ENCODE measurements around the gene MKLN1. TPM values are rescaled to one million over a fixed set of nuclear protein-coding genes. Genes with fewer than 3 reads are reported as not detected.

The MKLN1 gene
- total RNA-seq, 2 donors from 2014 or later = 25.1 to 29.3 TPM

DNA sequence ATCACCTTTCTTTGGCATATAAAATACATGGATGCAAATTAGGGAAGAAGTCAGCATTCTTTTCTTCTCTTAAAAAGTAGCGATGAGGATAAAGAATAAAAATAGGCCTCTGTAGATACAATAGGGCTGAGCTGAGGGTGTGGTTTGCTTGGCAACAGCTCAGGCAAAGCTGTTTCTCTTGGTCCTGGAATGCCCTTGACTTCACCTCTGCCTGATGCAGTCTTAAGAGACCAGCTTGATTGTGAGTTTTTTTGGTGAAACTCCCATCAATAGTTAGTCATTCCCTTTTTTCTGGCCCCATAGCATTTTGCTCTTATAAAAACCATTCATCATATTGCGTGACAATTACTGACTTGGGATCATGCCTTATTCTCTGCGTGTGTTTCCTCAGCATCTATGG lies 42.1 kb upstream of the MKLN1 start:
- Histone ChIP-seq H3K9me3 (no peaks in the 10 kb centered on the region), H3K4me3 (no peak overlapping the region), H3K36me3 (replicated peaks in 1 of 2; ENCODE audit: insufficient read depth in 1 of 2, low read depth in 2 of 2) (no peaks in the 10 kb centered on the region), H3K27ac (no peak overlapping the region), H3K4me1 (no peaks in the 10 kb centered on the region), H3K27me3 (no peaks in the 10 kb centered on the region)
- intact Hi-C loops (cut with DNase I) = no loop called here
- DNase-seq (no peak), ATAC-seq (no peak)
- TF ChIP-seq, protein P1, sequence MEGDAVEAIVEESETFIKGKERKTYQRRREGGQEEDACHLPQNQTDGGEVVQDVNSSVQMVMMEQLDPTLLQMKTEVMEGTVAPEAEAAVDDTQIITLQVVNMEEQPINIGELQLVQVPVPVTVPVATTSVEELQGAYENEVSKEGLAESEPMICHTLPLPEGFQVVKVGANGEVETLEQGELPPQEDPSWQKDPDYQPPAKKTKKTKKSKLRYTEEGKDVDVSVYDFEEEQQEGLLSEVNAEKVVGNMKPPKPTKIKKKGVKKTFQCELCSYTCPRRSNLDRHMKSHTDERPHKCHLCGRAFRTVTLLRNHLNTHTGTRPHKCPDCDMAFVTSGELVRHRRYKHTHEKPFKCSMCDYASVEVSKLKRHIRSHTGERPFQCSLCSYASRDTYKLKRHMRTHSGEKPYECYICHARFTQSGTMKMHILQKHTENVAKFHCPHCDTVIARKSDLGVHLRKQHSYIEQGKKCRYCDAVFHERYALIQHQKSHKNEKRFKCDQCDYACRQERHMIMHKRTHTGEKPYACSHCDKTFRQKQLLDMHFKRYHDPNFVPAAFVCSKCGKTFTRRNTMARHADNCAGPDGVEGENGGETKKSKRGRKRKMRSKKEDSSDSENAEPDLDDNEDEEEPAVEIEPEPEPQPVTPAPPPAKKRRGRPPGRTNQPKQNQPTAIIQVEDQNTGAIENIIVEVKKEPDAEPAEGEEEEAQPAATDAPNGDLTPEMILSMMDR (IDR thresholded peaks at IDR 0.05) = no peak
- TF ChIP-seq POLR2A (IDR thresholded peaks at IDR 0.05) = no peak
- 87 to 88% methylated on average over 3 of the region's 3 CpGs for WGBS, 2 donors

DNA sequence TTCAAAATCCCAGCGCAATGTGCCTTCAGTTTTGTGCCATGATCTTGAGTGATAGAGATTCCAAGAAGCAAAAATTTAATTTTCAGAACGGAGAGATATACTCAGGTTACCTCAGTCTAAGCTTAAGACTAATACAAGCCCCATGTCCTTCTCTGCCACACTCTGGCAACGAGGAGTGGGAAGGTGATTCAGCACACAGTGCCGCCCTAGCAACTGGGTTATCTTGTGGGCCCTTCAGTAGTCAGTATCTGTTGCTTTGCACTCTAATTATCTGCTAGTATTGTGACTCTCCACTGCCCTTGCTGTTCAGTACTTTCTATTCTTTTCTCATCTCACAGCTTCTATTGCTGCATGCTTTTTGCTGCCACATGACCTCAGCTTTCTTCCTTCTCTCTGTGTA lies 39.2 kb upstream of the MKLN1 start:
- Histone ChIP-seq H3K4me3 (no peak overlapping the region), H3K36me3 (replicated peaks in 1 of 2; ENCODE audit: insufficient read depth in 1 of 2, low read depth in 2 of 2) (no peaks in the 10 kb centered on the region), H3K4me1 (no peaks in the 10 kb centered on the region), H3K27ac (no peak overlapping the region), H3K27me3 (no peaks in the 10 kb centered on the region), H3K9me3 (no peaks in the 10 kb centered on the region)
- WGBS, 2 donors = 73 to 91% methylated on average over 4 of the region's 4 CpGs
- intact Hi-C loops (cut with DNase I) = no loop called here
- no peak for ATAC-seq
- no peak for TF ChIP-seq POLR2A (IDR thresholded peaks at IDR 0.05)
- TF ChIP-seq, protein P1 (IDR thresholded peaks at IDR 0.05) = no peak
- DNase-seq = no peak

DNA sequence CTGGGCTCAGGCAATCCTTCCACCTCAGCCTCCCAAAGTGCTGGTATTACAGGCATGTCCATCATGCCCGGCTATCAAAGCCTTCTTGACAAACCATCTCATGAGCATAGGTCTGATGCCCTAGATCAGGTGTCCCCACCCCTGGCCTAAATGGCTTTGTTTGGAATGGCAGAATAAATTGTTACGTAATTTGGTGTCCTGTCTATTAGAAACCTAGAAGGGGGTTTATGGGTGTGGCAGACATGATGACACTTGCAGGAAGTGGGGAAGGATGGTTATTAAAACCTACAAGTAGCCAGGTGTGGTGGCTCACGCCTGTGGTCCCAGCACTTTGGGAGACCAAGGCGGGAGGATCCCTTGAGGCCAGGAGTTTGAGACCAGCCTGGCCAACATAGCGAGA lies 38.6 kb upstream of the MKLN1 start:
- H3K36me3 ChIP-seq (replicated peaks in 1 of 2; ENCODE audit: insufficient read depth in 1 of 2, low read depth in 2 of 2) = no peaks in the 10 kb centered on the region
- DNase-seq = no peak
- intact Hi-C loops (cut with DNase I) = no loop called here
- no peaks in the 10 kb centered on the region for H3K9me3 ChIP-seq
- no peak for ATAC-seq
- no peaks in the 10 kb centered on the region for H3K27me3 ChIP-seq
- no peak overlapping the region for H3K4me3 ChIP-seq
- 87 to 95% methylated on average over 5 of the region's 5 CpGs for WGBS, 2 donors
- TF ChIP-seq, protein P1 (IDR thresholded peaks at IDR 0.05) = no peak
- no peak for TF ChIP-seq POLR2A (IDR thresholded peaks at IDR 0.05)
- no peak overlapping the region for H3K27ac ChIP-seq
- no peaks in the 10 kb centered on the region for H3K4me1 ChIP-seq

DNA sequence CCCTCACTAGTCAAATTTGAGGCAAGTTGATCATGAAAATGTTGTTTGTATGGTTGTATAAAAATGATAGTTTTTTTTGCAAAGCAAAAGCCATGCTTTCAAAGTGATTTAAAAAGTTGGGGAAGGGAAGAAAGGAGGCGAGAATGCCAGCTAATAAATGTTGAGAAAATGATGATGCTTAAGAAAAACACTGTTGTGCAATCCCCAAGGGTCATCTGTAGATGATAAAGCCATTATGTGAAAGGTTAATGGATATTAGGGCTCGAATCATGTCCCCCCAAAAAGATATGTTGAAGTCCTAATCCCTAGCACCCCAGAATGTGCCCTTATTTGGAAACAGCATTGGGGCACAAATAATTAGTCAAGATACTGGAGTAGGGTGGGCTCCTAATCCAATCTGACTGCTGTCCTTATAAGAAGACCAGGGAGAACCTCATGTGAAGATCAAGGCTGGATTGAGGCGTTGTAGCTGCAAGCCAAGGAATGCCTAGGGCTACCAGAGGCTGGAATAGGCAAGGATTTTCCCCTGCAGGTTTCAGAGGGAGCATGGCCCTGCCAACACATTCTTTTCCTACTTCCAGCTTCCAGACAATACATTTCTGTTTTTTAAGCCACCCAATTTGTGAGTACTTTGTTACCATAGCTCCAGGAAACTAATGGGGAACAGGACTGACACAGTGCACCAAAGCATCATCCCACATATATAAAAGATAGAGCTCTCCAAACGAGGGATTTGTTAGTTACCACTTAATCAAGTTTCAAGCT lies 35.4 kb upstream of the MKLN1 start:
- Histone ChIP-seq H3K4me1 (no peaks in the 10 kb centered on the region), H3K9me3 (no peaks in the 10 kb centered on the region), H3K4me3 (no peak overlapping the region), H3K27me3 (no peaks in the 10 kb centered on the region), H3K27ac (no peak overlapping the region), H3K36me3 (replicated peaks in 1 of 2; ENCODE audit: insufficient read depth in 1 of 2, low read depth in 2 of 2) (no peaks in the 10 kb centered on the region)
- WGBS, 2 donors = 83 to 86% methylated on average over 4 of the region's 4 CpGs
- DNase-seq = no peak
- ATAC-seq = no peak
- intact Hi-C loops (cut with DNase I) = no loop called here
- TF ChIP-seq, protein P1 (IDR thresholded peaks at IDR 0.05) = no peak
- no peak for TF ChIP-seq POLR2A (IDR thresholded peaks at IDR 0.05)

DNA sequence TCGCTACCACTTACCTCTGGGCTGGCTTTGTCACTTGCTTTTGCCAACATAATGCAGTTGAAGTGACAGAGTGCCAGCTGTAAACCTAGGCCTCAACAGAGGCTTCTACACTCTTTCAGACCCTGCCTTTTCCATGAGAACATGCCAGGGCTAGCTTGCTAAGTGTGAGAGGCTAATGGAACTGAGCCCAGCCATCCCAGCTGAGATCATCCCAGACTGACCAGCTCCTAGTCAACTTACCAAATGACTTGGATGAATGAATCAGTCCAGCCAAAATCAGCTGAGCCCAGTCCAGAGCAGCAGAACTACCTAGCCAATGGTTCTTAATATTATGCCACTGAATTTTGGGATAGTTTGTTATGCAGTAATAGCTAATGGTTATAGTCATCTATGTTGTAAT lies 34.7 kb upstream of the MKLN1 start:
- Histone ChIP-seq H3K4me3 (no peak overlapping the region), H3K36me3 (replicated peaks in 1 of 2; ENCODE audit: insufficient read depth in 1 of 2, low read depth in 2 of 2) (no peaks in the 10 kb centered on the region), H3K27me3 (no peaks in the 10 kb centered on the region), H3K4me1 (no peaks in the 10 kb centered on the region), H3K27ac (no peak overlapping the region), H3K9me3 (no peaks in the 10 kb centered on the region)
- 88 to 94% methylated on average over 1 of the region's 1 CpG for WGBS, 2 donors
- ATAC-seq (no peak), DNase-seq (no peak)
- TF ChIP-seq POLR2A (IDR thresholded peaks at IDR 0.05) = no peak
- TF ChIP-seq, protein P1 (IDR thresholded peaks at IDR 0.05) = no peak
- intact Hi-C loops (cut with DNase I) = no loop called here
